Natural killer cell treated with Interleukin-12 subunit alpha and Interleukin-12 subunit beta and Interleukin-15 and Interleukin-18, amount 100 ng/mL, for 72 hours (primary cell): ENCODE results near the gene KRT79. TPM values are rescaled to one million over a fixed set of nuclear protein-coding genes. Genes with fewer than 3 reads are reported as not detected.
"Not testable (repeated sequence)": the region's sequence is repeated elsewhere in the genome, so short reads cannot be mapped to it uniquely, and the experiment has no call there.

Experiments used
- ATAC-seq, 2 donors: fragments of 150-1000 bp; cut with Tn5 transposase in 1 of 2; sonication (Bioruptor Pico), chemical (Tn5 transposase) in 1 of 2; 2 replicates each; pipeline ENCODE4 v1.10.0; 2021
- DNase-seq: peaks from one replicate; pipeline ENCODE4 v3.0.0; 2022; ENCODE audit warnings: low spot score
- H3K27ac Mint-ChIP-seq, 2 donors: 1 replicate in 1 of 2; 2 replicates in 1 of 2; pipeline ENCODE4 v1.8.0; 2022; ENCODE audit warnings: mixed read lengths in 2 of 2, mild to moderate bottlenecking in 1 of 2, moderate library complexity in 1 of 2
- H3K27me3 Mint-ChIP-seq, 2 donors: 1 replicate in 1 of 2; 2 replicates in 1 of 2; pipeline ENCODE4 v1.8.0; 2022; ENCODE audit warnings: mixed read lengths in 2 of 2
- H3K36me3 Mint-ChIP-seq: one replicate; pipeline ENCODE4 v1.8.0; 2022; ENCODE audit warnings: mixed read lengths
- H3K4me1 Mint-ChIP-seq, 2 donors: 1 replicate in 1 of 2; 2 replicates in 1 of 2; pipeline ENCODE4 v1.8.0; 2022; ENCODE audit warnings: low read depth in 2 of 2, mixed read lengths in 2 of 2, mild to moderate bottlenecking in 1 of 2
- H3K4me3 Mint-ChIP-seq: one replicate; pipeline ENCODE4 v1.8.0; 2022; ENCODE audit warnings: mixed read lengths
- H3K9me3 Mint-ChIP-seq: 2 replicates; pipeline ENCODE4 v1.8.0; 2022; ENCODE audit warnings: mixed read lengths
- total RNA-seq, 2 donors: library from RNA; stranded (reverse); gene quantifications; one replicate each; pipeline ENCODE4 v1.2.3, GENCODE V29; 2022

The KRT79 gene
- total RNA-seq, result not detected

DNA sequence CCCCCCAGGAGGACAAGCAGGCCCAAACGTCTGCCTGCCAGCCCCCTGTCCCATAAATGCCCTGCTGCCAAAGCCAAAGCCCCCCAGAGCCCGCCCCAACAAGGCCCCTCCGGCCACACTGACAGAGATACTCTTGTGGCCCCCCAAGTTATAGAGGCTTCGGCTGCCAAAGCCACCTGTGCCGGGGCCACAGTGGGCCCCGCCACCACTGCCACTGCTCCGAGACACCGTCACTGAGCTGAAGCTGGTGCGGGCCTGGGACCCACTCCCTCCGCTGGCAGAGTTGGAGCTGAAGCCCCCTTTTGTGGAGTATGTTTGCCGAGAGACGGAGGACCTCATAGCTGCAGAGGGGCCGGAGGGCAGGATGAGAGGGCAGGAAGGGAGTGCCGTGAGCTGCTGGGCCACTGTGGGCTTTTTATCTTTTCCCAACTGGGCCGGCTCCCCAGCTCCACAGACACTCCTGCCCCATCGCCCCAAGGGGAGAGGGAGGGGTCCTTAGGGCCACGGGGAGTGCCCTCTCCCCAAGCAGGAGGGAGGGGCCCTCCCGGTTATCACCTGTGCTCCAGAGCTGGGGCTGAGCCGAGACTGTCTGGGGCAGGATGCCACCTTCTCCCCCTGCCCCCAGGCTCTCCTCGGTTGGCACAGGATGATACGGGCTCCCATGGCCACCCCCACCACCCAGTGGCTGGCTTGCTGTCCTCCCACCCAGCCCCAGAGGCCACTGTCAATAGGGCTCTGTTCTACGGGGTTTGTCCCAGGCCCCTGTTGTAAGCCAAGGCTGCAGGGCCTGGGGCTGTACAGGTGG is at the start of gene KRT79:
Gene KRT79, minus strand, starts transcription at position 390 of the 805 bp plus-strand sequence. Its CDS starts 51 bp downstream, at position 339.
- DNase-seq (no peak), ATAC-seq (no peak)
- no peaks in the 10 kb centered on the region for H3K36me3 Mint-ChIP-seq
- H3K27ac Mint-ChIP-seq, result peak within 1 kb of the TSS; percentile 77 to 87
- no peaks in the 10 kb centered on the region for H3K9me3 Mint-ChIP-seq
- H3K4me1 Mint-ChIP-seq, result peaks cover 23 to 47% of the 10 kb centered on the region in 2 donors
- H3K4me3 Mint-ChIP-seq, result no peak within 1 kb of the TSS
- H3K27me3 Mint-ChIP-seq, result peaks cover under 1 to 3% of the 10 kb centered on the region in 2 donors

DNA sequence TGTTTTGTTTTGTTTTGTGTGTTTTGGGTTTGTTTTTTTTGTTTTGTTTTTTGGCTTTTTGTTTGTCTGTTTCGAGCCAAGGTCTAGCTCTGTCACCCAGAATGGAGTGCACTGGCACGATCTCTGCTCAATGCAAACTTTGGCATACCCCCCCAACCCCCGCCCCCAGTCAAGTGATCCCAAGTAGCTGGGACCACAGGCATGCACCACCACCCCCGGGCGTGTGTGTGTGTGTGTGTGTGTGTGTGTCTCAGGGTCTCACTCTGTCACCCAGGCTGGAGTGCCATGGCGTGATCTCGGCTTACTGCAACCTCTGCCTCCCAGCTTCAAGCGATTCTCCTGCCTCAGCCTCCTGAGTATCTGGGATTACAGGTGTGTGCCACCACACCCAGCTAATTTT is 46.4 kb upstream of the KRT79 start:
- Mint-ChIP-seq H3K4me3 (peak overlapping the region; percentile 36), H3K4me1 (peaks cover 8 to 11% of the 10 kb centered on the region in 2 donors), H3K27me3 (peaks cover 6 to 11% of the 10 kb centered on the region in 2 donors)
- DNase-seq, H3K9me3 Mint-ChIP-seq, H3K27ac Mint-ChIP-seq, ATAC-seq, H3K36me3 Mint-ChIP-seq: not testable (repeated sequence)

DNA sequence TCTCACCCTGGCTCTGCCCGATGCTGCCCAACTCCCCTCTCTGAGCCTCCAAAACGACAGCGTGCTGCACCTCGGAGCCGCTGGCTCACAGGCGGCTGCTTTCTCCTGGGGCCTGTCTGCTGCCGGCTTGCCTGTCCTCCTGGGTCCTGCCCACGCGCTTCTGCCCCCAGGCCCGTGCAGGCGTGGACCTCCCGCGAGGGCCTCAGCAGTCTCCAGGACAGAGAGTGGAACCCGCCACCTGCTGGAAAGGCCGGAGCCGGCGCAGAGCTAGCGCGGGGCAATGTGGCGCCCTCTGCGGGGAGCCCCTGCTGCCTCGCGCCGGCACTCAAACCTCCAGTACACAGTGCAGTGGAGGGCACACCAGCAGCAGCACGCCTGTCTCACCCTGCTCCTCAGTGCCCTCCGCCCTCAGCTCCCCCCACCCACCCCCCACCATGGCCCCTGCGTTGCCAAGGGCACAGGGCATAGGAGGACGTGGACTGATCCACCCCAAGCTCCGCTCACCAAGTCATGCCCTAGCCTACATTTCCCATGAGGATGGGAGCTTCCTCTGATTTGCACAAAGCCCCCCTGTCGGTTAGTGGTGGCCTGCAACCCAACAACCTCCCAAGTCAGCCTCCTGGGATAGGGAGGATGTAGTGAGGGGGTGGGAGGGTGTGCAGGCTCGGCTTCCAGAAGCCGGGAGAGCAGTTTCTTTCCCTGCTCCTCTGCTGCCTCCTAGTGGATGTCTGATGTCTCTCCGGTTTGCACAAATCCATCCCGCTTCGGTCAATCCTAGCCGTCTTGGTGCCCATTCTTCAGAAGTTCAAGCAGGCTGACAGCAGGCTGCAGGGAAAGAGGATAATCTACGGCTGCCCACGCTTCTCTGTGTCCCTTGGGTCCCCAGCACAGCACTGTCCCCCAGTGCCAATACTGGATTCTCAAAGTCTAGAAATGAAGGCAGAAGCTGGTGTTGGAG is 45.6 kb upstream of the KRT79 start:
- H3K9me3 Mint-ChIP-seq, result no peaks in the 10 kb centered on the region
- H3K27me3 Mint-ChIP-seq, result peaks cover 6 to 11% of the 10 kb centered on the region in 2 donors
- no peaks in the 10 kb centered on the region for H3K36me3 Mint-ChIP-seq
- peaks cover 10 to 12% of the 10 kb centered on the region in 2 donors for H3K4me1 Mint-ChIP-seq
- DNase-seq (peak; percentile 74), ATAC-seq (peak; percentile 88 to 89)
- H3K27ac Mint-ChIP-seq, result no peak overlapping the region
- H3K4me3 Mint-ChIP-seq, result peak overlapping the region; percentile 36

DNA sequence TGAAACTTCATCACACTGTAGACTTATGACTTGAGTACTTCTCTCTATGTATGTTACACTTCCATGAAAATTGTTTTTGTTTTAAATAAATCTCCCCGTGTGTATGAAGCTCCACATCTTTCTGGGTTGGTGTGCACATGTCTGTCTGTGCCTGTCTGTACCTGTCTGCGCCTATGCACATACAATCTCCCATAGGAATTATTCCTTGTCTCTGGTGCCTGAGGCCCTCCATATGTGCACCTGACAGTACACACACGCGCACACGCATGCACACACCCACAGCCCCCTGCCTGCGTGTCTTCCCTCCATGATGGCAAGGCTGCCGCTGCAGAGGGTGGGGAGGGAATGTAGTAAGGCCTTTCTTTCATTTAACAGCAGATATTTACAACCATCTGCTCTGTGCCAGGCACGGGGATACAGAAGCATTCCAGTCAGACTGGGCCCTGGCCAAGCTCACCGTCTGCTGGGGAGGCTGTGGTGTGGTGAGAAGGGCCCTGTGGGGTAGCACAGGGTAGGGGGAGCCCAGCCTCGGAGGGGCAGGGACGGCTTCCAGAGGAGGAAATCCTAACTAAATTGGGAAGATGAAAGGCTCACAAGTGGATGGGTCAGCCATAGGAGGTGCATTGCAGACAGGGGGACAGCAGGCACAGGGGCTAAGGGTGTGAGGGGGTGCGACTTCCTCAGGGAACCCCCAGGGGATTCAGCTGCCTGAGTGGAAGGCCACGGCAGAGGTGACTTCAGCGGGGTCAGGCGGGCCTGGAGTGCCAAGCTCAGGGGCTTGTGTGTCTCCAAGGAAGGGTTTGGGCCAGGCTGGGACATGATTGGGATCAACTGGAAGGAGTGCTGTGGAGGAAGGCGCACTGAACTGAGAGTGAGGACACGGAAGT is 44.6 kb upstream of the KRT79 start:
- Mint-ChIP-seq H3K27me3 (peaks cover 6 to 12% of the 10 kb centered on the region in 2 donors), H3K9me3 (no peaks in the 10 kb centered on the region), H3K27ac (no peak overlapping the region), H3K36me3 (no peaks in the 10 kb centered on the region), H3K4me3 (peak overlapping the region; percentile 27), H3K4me1 (peaks cover 12 to 13% of the 10 kb centered on the region in 2 donors)
- ATAC-seq (no peak), DNase-seq (no peak)

DNA sequence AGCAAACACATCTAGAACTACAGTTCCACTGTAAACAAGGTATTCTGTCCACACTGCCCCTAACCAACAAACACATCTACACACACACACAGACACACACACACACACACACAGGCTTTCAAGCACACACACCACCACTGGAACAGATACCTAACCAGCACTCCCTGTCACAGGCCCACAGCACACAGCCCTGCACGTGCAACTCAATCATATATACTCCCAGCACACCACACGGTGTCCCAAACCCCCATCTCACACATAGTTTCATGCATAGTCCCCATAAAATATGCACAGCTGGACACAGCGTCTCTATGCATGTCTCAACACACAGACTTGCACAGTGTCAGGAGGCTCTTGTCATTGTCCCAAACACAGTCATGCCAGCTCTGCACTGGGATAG is 43.1 kb upstream of the KRT79 start:
- no peak for ATAC-seq
- H3K36me3 Mint-ChIP-seq, result no peaks in the 10 kb centered on the region
- no peaks in the 10 kb centered on the region for H3K9me3 Mint-ChIP-seq
- peaks cover 20 to 25% of the 10 kb centered on the region in 2 donors for H3K4me1 Mint-ChIP-seq
- H3K27me3 Mint-ChIP-seq, result peaks cover 6 to 12% of the 10 kb centered on the region in 2 donors
- DNase-seq, result no peak
- H3K27ac Mint-ChIP-seq, result no peak overlapping the region
- H3K4me3 Mint-ChIP-seq, result no peak overlapping the region

DNA sequence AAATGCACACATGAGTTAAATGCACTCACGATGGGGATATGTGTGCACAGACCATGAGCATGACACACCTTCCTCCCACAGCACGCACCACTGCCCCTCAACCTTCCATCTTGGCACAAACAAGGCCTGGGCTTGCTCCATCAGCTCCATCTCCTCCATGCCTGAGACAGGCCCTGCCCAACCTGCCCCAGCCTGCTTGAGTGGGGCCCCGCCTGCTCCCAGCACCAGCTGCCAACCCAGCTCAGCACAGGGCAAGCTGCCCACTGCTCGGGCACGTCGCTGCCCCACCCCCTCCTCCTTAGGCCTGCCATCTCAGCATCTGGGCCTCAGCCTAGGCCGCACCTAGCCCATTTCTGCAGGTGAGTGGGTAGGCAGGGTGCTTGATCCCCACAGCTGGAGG is 42.3 kb upstream of the KRT79 start:
- no peak overlapping the region for H3K27ac Mint-ChIP-seq
- peaks cover 20 to 25% of the 10 kb centered on the region in 2 donors for H3K4me1 Mint-ChIP-seq
- no peak overlapping the region for H3K4me3 Mint-ChIP-seq
- H3K9me3 Mint-ChIP-seq, result no peaks in the 10 kb centered on the region
- peaks cover 4 to 11% of the 10 kb centered on the region in 2 donors for H3K27me3 Mint-ChIP-seq
- H3K36me3 Mint-ChIP-seq, result no peaks in the 10 kb centered on the region
- no peak for DNase-seq
- ATAC-seq, result no peak

DNA sequence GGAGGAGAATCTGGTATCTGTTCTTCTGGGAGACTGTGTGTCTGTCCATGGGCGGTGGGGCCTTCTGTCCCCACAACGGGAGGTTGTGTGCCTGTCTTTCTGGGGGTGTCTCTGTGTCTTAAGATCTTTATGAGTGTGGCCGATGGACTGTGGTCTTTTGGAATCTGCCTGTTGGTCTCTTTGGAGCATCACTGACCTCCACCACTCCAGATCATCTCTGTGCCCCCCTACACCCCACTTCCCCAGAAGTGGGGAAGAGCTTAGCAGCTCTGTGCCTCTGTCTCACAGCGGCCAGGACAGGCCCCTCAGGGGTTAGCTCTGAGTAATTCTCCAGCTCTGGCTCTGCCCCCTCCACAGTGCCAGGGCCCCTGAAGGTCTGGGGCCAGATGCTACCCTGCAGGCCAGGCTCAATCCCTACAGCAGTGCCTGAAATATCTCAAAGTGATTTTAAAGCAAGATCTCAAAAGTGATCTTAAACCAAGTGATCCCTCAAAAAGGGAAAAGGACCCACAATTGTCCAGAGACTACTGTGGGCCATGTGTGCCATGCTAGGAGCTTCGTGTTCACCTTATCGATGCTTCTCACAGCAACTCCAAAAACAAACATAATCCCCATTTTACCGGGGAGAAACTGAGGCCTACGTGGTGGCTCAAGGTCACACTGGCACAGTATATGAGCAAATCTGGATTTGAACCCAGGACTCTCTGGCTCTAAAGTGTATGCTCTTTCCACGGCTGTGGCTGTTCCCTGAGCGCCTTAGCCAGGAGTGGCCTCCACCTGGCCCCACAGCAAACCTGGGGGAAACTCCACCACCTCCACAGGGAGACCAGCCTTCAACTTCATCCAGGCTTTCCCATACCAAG is 40.7 kb upstream of the KRT79 start:
- Mint-ChIP-seq H3K4me1 (peaks cover 25 to 27% of the 10 kb centered on the region in 2 donors), H3K36me3 (no peaks in the 10 kb centered on the region), H3K9me3 (no peaks in the 10 kb centered on the region), H3K27ac (peak overlapping the region; percentile 52 to 78), H3K27me3 (peaks cover 0 to 4% of the 10 kb centered on the region in 2 donors), H3K4me3 (peak overlapping the region; percentile 70)
- DNase-seq (no peak), ATAC-seq (no peak)

DNA sequence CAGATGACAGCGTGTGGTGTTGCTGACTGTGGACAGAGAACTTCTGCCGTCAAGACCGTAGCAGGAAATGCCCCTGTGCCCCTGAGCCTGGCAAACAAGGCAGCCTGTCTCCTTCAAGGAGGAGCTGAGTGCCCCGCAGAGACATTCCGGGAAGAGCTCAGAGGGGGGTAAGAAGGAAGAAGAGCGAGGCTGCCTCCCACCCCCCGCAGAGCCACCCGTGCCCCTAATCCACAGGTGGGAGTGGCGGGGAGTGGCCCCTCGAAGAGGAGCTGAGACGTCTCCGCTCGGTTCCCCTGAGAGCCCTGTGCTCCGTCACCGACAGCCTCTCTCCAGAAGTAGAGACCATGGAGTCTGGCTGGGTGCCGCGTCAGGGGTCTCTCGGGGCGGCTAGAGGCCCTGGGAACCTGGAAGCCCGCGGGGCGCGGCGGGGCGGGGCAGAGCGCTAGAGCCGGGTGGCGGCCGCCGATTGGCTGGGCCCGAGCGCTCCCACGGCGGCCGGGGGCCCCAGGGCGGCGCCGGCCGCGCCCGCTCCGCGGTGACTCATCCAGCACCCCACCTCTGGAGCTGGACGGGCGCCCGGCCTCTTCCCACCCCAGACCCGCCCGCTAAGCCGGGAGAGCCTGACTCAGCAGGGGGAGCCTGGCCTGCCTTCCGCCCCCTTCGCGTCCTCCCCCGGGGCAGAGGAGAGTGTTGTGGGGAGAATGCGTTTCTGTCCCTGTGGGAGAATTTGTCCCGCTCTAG is 39.9 kb upstream of the KRT79 start:
- peak; percentile 84 to 87 for ATAC-seq
- peak overlapping the region; percentile 52 to 78 for H3K27ac Mint-ChIP-seq
- H3K9me3 Mint-ChIP-seq, result no peaks in the 10 kb centered on the region
- H3K4me3 Mint-ChIP-seq, result peak overlapping the region; percentile 70
- H3K36me3 Mint-ChIP-seq, result no peaks in the 10 kb centered on the region
- peaks cover 0 to 4% of the 10 kb centered on the region in 2 donors for H3K27me3 Mint-ChIP-seq
- H3K4me1 Mint-ChIP-seq, result peaks cover 24 to 26% of the 10 kb centered on the region in 2 donors
- peak; percentile 69 for DNase-seq

DNA sequence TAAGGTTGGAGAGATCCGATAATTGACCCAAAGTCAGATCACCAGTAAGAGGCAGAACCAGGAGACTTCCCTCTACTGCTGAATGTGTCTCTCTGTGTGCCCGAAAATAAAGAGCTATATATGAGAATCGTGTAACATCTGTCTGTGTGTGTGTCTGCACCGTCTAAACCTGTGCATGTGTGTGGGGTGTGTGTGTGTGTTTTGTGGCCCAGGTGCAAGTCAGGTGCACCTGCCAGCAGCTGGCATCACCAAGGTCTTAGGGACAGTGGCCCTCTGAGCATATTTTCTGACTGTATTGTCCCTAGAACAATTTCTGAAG is 39.4 kb upstream of the KRT79 start:
- Mint-ChIP-seq H3K27me3 (peaks cover 0 to 4% of the 10 kb centered on the region in 2 donors), H3K27ac (peak overlapping the region; percentile 17 to 52), H3K4me3 (peak overlapping the region; percentile 70), H3K36me3 (no peaks in the 10 kb centered on the region), H3K4me1 (peaks cover 24 to 26% of the 10 kb centered on the region in 2 donors), H3K9me3 (no peaks in the 10 kb centered on the region)
- ATAC-seq (no peak), DNase-seq (no peak)

DNA sequence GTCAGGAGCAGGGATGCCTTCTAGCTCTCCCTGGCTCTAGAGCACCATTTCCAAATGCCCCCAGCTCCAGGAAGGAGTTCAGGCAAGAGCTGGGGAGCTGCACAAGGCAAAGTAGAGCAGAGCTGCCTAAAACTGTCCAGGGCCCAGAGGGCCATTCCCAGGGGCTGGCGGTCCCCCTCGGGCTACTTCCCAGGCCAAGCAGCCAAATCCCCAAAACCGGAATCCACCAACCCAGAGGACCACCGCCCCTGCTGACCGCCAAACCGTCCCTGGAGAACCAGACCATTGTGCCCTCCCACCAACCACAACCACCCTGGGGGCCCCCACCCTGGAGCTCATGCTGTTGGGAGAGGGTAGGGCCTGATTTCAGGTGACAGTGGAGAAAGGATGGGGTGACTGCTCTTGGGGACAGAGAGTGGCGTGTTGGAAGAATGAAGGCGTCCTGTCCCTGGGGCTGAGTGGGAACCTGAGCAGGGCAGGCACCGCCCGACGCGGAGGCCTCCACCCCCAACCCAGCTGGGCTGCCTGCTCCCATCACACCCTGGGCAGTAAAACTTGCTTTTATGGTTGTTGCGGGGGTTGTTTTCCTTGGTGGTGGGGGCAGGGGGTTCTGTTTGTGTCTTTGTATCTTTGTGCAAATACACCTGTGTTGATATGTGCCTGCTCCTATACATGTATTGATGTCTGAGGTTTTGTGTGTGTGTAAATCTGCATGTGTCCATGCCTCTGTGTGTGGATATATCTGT is 38.7 kb upstream of the KRT79 start:
- Mint-ChIP-seq H3K9me3 (no peaks in the 10 kb centered on the region), H3K4me1 (peaks cover 24 to 26% of the 10 kb centered on the region in 2 donors), H3K36me3 (no peaks in the 10 kb centered on the region), H3K27ac (peak overlapping the region; percentile 17 to 52), H3K27me3 (peaks cover 0 to 4% of the 10 kb centered on the region in 2 donors), H3K4me3 (peak overlapping the region; percentile 70)
- ATAC-seq, result no peak
- DNase-seq, result no peak

DNA sequence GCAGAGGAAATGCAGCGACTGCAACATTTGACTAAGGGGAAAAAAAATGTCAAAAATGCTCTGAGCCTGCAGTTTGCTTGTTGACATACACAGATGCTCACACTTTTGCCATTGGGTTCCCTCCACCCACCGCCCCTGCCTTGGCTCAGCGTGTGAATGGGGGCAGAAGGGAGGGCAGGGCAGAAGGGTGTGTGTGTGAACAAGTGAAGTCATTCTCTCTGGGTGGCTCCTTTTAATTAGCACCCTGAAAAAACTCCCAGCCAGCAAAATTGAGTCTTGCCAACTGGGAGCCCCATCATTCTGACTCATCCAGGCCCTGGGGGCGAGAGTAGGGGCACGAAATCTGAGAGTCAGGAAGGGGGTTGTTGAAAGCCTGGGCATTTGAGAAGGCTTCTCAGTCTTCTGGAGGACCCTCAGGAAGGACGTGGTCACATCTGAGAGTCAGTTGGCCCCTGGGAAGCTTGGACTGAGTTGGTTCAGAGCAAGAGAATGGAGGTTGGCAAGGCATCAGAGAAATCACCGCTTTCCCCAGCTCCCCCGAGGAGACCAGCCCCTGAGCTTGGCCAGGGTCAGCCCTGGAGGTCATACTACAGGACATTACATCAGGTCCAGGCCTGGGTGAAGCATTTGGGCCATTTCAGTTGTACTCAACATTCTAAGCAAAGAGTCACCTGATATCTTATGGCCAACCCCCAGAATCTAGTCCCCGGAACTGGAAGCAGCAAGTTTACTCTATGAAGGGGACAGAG is 37.4 kb upstream of the KRT79 start:
- H3K36me3 Mint-ChIP-seq, result no peaks in the 10 kb centered on the region
- H3K27me3 Mint-ChIP-seq, result peaks cover 0 to 4% of the 10 kb centered on the region in 2 donors
- H3K9me3 Mint-ChIP-seq, result no peaks in the 10 kb centered on the region
- peaks cover 24 to 26% of the 10 kb centered on the region in 2 donors for H3K4me1 Mint-ChIP-seq
- no peak overlapping the region for H3K27ac Mint-ChIP-seq
- DNase-seq, result no peak
- ATAC-seq, result no peak
- no peak overlapping the region for H3K4me3 Mint-ChIP-seq
